ENCODE data around the gene MED16. TPM values are rescaled to one million over a fixed set of nuclear protein-coding genes. Genes with fewer than 3 reads are reported as not detected.
"Not testable (repeated sequence)": the region's sequence is repeated elsewhere in the genome, so short reads cannot be mapped to it uniquely, and the experiment has no call there.

MED16 gene
- total RNA-seq, 1 donor from 2014 or later = 18.3 TPM

GRCh38 chr19:844546-844971, 48.4 kb downstream of the MED16 start:
- no peaks in the 10 kb centered on the region for H3K36me3 ChIP-seq (ENCODE audit: control insufficient read depth in 3 of 3, insufficient read depth in 3 of 3, low read length in 3 of 3)
- H3K9ac ChIP-seq (ENCODE audit: low read depth in 1 of 3, low read length in 3 of 3) = no peak overlapping the region
- H3K4me1 ChIP-seq (ENCODE audit: control insufficient read depth in 3 of 3, insufficient read depth in 3 of 3, low read length in 3 of 3) = peaks cover 2 to 7% (median 6%) of the 10 kb centered on the region in 3 donors
- H3K27ac ChIP-seq (ENCODE audit: low read depth, low read length) = no peak overlapping the region
- peaks cover 48 to 65% (median 55%) of the 10 kb centered on the region in 3 donors for H3K27me3 ChIP-seq (ENCODE audit: control insufficient read depth in 3 of 3, insufficient read depth in 3 of 3, low read length in 3 of 3)
- H3K9me3 ChIP-seq (ENCODE audit: control insufficient read depth in 3 of 3, low read length in 3 of 3) = no peaks in the 10 kb centered on the region
- no peak overlapping the region for H3K4me3 ChIP-seq (ENCODE audit: low read length in 3 of 3)

GRCh38 chr19:843836-844545, 49.0 kb downstream of the MED16 start:
- Histone ChIP-seq H3K36me3 (ENCODE audit: control insufficient read depth in 3 of 3, insufficient read depth in 3 of 3, low read length in 3 of 3) (no peaks in the 10 kb centered on the region), H3K9ac (ENCODE audit: low read depth in 1 of 3, low read length in 3 of 3) (no peak overlapping the region), H3K27me3 (ENCODE audit: control insufficient read depth in 3 of 3, insufficient read depth in 3 of 3, low read length in 3 of 3) (peaks cover 49 to 67% (median 50%) of the 10 kb centered on the region in 3 donors), H3K4me3 (ENCODE audit: low read length in 3 of 3) (no peak overlapping the region), H3K9me3 (ENCODE audit: control insufficient read depth in 3 of 3, low read length in 3 of 3) (no peaks in the 10 kb centered on the region), H3K4me1 (ENCODE audit: control insufficient read depth in 3 of 3, insufficient read depth in 3 of 3, low read length in 3 of 3) (peaks cover 2 to 8% (median 6%) of the 10 kb centered on the region in 3 donors), H3K27ac (ENCODE audit: low read depth, low read length) (no peak overlapping the region)

DNA sequence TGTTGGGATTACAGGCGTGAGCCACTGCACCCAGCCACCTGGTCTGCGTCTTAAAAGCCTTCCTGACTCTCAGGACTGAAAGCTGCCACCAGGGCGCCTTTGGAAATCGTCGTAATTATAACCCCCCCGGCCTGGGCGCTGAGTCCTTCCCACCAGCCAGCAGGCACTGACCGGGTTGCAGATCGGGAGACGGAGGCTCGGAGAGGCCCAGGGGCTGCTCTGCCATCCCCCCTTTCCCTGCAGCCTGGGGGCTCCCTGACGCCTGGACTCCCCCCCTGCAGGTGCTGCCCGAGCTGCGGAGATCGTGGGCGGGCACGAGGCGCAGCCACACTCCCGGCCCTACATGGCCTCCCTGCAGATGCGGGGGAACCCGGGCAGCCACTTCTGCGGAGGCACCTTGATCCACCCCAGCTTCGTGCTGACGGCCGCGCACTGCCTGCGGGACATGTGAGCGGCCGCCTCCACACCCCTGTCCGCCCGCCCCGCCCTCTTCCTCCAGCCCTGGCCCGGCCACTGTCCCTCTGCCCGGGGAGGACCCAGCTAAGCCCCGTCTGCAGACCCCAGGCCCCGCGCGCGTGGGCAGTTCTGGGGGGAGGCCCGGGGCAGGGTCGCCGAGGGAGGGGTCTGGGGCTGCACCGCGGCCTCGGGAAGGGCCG, 49.7 kb downstream of the MED16 start:
- no peak overlapping the region for H3K27ac ChIP-seq (ENCODE audit: low read depth, low read length)
- H3K36me3 ChIP-seq (ENCODE audit: control insufficient read depth in 3 of 3, insufficient read depth in 3 of 3, low read length in 3 of 3) = no peaks in the 10 kb centered on the region
- no peaks in the 10 kb centered on the region for H3K9me3 ChIP-seq (ENCODE audit: control insufficient read depth in 3 of 3, low read length in 3 of 3)
- H3K4me3 ChIP-seq (ENCODE audit: low read length in 3 of 3) = no peak overlapping the region
- H3K9ac ChIP-seq (ENCODE audit: low read depth in 1 of 3, low read length in 3 of 3) = no peak overlapping the region
- H3K4me1 ChIP-seq (ENCODE audit: control insufficient read depth in 3 of 3, insufficient read depth in 3 of 3, low read length in 3 of 3) = peaks cover 4 to 10% (median 6%) of the 10 kb centered on the region in 3 donors
- peaks cover 48 to 67% (median 53%) of the 10 kb centered on the region in 3 donors for H3K27me3 ChIP-seq (ENCODE audit: control insufficient read depth in 3 of 3, insufficient read depth in 3 of 3, low read length in 3 of 3)

DNA sequence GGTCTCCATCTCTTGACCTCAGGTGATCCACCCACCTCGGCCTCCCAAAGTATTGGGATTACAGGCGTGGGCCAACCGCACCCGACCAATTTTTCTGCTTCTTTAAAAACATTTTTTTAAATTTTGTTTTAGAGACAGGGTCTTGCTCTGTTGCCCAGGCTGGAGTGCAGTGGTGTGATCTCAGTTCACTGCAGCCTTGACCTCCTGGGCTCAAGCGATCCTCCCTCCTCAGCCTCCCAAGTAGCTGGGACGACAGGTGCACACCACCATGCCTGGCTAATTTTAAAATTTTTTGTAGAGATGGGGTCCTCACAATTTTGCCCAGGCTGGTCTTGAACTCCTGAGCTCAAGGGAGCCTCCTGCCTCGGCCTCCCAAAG, 50.2 kb downstream of the MED16 start:
- not testable (repeated sequence) for H3K4me1 ChIP-seq (ENCODE audit: control insufficient read depth in 3 of 3, insufficient read depth in 3 of 3, low read length in 3 of 3); H3K9me3 ChIP-seq (ENCODE audit: control insufficient read depth in 3 of 3, low read length in 3 of 3); H3K4me3 ChIP-seq (ENCODE audit: low read length in 3 of 3); H3K9ac ChIP-seq (ENCODE audit: low read depth in 1 of 3, low read length in 3 of 3); H3K36me3 ChIP-seq (ENCODE audit: control insufficient read depth in 3 of 3, insufficient read depth in 3 of 3, low read length in 3 of 3); H3K27ac ChIP-seq (ENCODE audit: low read depth, low read length)
- peaks cover 44 to 61% (median 48%) of the 10 kb centered on the region in 3 donors for H3K27me3 ChIP-seq (ENCODE audit: control insufficient read depth in 3 of 3, insufficient read depth in 3 of 3, low read length in 3 of 3)

- Histone ChIP-seq H3K4me3 (ENCODE audit: low read length in 3 of 3) (no peak within 1 kb of the TSS), H3K9me3 (ENCODE audit: control insufficient read depth in 3 of 3, low read length in 3 of 3) (no peaks in the 10 kb centered on the region), H3K27me3 (ENCODE audit: control insufficient read depth in 3 of 3, insufficient read depth in 3 of 3, low read length in 3 of 3) (peaks cover 39 to 55% (median 39%) of the 10 kb centered on the region in 3 donors), H3K4me1 (ENCODE audit: control insufficient read depth in 3 of 3, insufficient read depth in 3 of 3, low read length in 3 of 3) (peaks cover 2 to 6% (median 6%) of the 10 kb centered on the region in 3 donors), H3K9ac (ENCODE audit: low read depth in 1 of 3, low read length in 3 of 3) (no peak within 1 kb of the TSS), H3K27ac (ENCODE audit: low read depth, low read length) (no peak within 1 kb of the TSS), H3K36me3 (ENCODE audit: control insufficient read depth in 3 of 3, insufficient read depth in 3 of 3, low read length in 3 of 3) (no peaks in the 10 kb centered on the region)
Observed at GRCh38 chr19:840519-841206, 52.3 kb downstream of the MED16 start, which contains the start of gene PRTN3. TSS of gene PRTN3 (plus strand) at chr19:840999. CDS start at chr19:841009, 10 bp downstream.

- no peaks in the 10 kb centered on the region for H3K36me3 ChIP-seq (ENCODE audit: control insufficient read depth in 3 of 3, insufficient read depth in 3 of 3, low read length in 3 of 3)
- H3K9ac ChIP-seq (ENCODE audit: low read depth in 1 of 3, low read length in 3 of 3) = no peak overlapping the region
- H3K27ac ChIP-seq (ENCODE audit: low read depth, low read length) = no peak overlapping the region
- peaks cover 31 to 47% (median 35%) of the 10 kb centered on the region in 3 donors for H3K27me3 ChIP-seq (ENCODE audit: control insufficient read depth in 3 of 3, insufficient read depth in 3 of 3, low read length in 3 of 3)
- peaks cover 0 to 3% (median 2%) of the 10 kb centered on the region in 3 donors for H3K4me1 ChIP-seq (ENCODE audit: control insufficient read depth in 3 of 3, insufficient read depth in 3 of 3, low read length in 3 of 3)
- no peaks in the 10 kb centered on the region for H3K9me3 ChIP-seq (ENCODE audit: control insufficient read depth in 3 of 3, low read length in 3 of 3)
- H3K4me3 ChIP-seq (ENCODE audit: low read length in 3 of 3) = no peak overlapping the region
Observed at GRCh38 chr19:835210-835810, 57.7 kb downstream of the MED16 start.

- Histone ChIP-seq H3K9me3 (ENCODE audit: control insufficient read depth in 3 of 3, low read length in 3 of 3) (no peaks in the 10 kb centered on the region), H3K9ac (ENCODE audit: low read depth in 1 of 3, low read length in 3 of 3) (no peak overlapping the region), H3K4me3 (ENCODE audit: low read length in 3 of 3) (no peak overlapping the region), H3K4me1 (ENCODE audit: control insufficient read depth in 3 of 3, insufficient read depth in 3 of 3, low read length in 3 of 3) (peaks cover 0 to 3% (median 2%) of the 10 kb centered on the region in 3 donors), H3K36me3 (ENCODE audit: control insufficient read depth in 3 of 3, insufficient read depth in 3 of 3, low read length in 3 of 3) (no peaks in the 10 kb centered on the region), H3K27ac (ENCODE audit: low read depth, low read length) (no peak overlapping the region), H3K27me3 (ENCODE audit: control insufficient read depth in 3 of 3, insufficient read depth in 3 of 3, low read length in 3 of 3) (peaks cover 34 to 52% (median 39%) of the 10 kb centered on the region in 3 donors)
Observed at GRCh38 chr19:834216-834615, 58.8 kb downstream of the MED16 start.

- Histone ChIP-seq H3K27ac (ENCODE audit: low read depth, low read length) (no peak overlapping the region), H3K27me3 (ENCODE audit: control insufficient read depth in 3 of 3, insufficient read depth in 3 of 3, low read length in 3 of 3) (peaks cover 38 to 52% (median 38%) of the 10 kb centered on the region in 3 donors), H3K9ac (ENCODE audit: low read depth in 1 of 3, low read length in 3 of 3) (no peak overlapping the region)
Observed at GRCh38 chr19:831407-832369, 61.3 kb downstream of the MED16 start.

More at GRCh38 chr19:831407-832369, 61.3 kb downstream of the MED16 start:
- no peaks in the 10 kb centered on the region for H3K9me3 ChIP-seq (ENCODE audit: control insufficient read depth in 3 of 3, low read length in 3 of 3)
- H3K36me3 ChIP-seq (ENCODE audit: control insufficient read depth in 3 of 3, insufficient read depth in 3 of 3, low read length in 3 of 3) = no peaks in the 10 kb centered on the region
- H3K4me3 ChIP-seq (ENCODE audit: low read length in 3 of 3) = no peak overlapping the region
- no peaks in the 10 kb centered on the region for H3K4me1 ChIP-seq (ENCODE audit: control insufficient read depth in 3 of 3, insufficient read depth in 3 of 3, low read length in 3 of 3)

Data from skeletal muscle tissue (tissue), 4 donors.